Smooth muscle cell of trachea (primary cell): ENCODE results near the gene OR2M7. TPM values are rescaled to one million over a fixed set of nuclear protein-coding genes. Genes with fewer than 3 reads are reported as not detected.

Experiments
- total RNA-seq: library from RNA; depleted of rRNA; stranded (reverse); fragments of >200 nt; gene quantifications from 2 replicates; pipeline ENCODE4 v1.2.1, GENCODE V29; 2014

Gene OR2M7, protein sequence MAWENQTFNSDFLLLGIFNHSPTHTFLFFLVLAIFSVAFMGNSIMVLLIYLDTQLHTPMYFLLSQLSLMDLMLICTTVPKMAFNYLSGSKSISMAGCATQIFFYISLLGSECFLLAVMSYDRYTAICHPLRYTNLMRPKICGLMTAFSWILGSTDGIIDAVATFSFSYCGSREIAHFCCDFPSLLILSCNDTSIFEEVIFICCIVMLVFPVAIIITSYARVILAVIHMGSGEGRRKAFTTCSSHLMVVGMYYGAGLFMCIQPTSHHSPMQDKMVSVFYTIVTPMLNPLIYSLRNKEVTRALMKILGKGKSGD
- not detected in 2 replicates for total RNA-seq

GRCh38 chr1:248324468-248324867, at the start of gene OR2M7:
TSS of gene OR2M7 (minus strand) at chr1:248324568. CDS start at chr1:248324568, 0 bp downstream.

DNA sequence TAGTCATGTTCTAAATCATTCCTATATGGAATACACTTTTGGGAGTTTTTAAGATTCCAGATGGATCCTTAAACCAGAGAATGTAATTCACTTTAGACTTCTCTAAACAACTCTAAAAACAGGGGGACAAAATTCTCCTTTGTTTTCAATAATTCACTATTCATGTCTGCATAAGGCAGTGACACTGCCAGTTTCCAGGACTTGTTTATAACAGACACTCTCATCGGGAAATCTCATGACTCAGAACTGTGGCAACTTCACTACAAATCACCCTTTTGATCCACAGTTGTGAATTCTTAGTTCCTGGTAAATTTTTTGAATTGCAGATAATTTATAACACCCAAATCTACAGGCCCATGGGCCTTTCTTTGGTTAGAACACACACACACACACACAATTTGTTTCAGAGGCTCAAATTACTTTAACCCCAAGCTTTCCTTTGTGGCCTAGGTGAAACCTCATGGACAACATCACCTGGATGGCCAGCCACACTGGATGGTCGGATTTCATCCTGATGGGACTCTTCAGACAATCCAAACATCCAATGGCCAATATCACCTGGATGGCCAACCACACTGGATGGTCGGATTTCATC, 36.9 kb upstream of the OR2M7 start, which contains the start of gene OR2T4:
OR2T4 (plus strand) TSS at position 545 of the 595 bp plus-strand sequence; CDS start at position 545, 0 bp downstream.

DNA sequence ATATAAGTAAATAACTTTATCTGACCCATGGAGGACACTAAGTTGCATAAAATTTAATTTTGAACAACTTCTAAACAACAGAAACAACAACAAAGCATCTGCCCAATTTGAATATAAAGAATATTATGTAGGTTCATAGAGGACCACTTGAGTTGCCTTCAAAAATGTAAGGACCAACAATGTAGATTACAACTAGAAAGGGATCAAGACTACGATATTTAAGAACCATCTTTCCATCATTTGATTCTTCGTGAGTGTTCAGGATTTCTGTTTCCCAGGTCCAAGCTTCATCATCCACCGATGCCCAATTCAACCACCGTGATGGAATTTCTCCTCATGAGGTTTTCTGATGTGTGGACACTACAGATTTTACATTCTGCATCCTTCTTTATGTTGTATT, 24.1 kb upstream of the OR2M7 start, which contains the start of gene OR14C36:
OR14C36 (plus strand) TSS at position 301 of the 400 bp plus-strand sequence; CDS start at position 301, 0 bp downstream.

DNA sequence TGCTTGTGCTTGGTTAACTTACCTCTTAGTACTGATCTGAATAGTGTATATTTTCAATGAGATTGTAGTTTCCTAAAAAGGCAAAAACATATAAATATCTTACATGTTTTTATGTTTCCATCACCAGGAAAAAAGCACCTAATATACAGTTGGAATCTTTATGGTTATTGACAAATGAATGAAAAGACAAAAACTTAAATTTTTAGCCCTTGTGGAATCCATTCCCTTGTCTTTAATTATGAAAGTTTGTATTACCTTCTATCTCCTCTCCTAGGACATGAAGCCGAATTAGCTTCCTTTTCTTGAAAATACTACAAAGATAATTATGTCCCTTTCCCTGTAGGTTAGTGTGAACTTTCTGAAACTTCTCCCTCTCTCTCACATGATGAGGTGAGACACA, 21.0 kb downstream of the OR2M7 start, which contains the start of gene OR2T12:
OR2T12 (minus strand) TSS at position 101 of the 400 bp plus-strand sequence. CDS start 7,846 bp downstream, outside the sequence.

DNA sequence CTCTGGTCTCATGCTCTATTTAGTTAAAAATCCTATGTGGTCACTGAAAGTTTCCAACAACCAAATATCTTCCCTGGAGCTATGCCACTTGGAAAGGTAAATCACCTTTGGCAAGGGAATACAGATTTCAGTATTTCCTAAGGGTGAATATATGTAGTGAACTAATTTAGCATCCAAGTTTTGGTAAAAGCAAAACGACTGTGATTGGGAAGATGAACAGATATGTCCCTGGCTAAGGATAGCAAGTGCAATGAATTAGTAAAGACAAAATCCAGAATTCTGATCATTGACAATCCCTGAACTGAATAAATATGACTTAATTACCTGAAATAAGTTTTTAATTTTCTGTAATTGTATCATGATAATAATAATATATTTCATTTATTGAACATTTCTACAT, 46.5 kb downstream of the OR2M7 start, which contains the start of gene OR2T33:
OR2T33 (minus strand) TSS at position 101 of the 400 bp plus-strand sequence. CDS start 4,162 bp downstream, outside the sequence.

Other genes starting within 250 kb of the OR2M7 start
- gene OR2L13, start 229.4 kb downstream of the OR2M7 start, total RNA-seq = not detected in 2 replicates
- not detected in 2 replicates for gene OR2M5, start 179.4 kb downstream of the OR2M7 start, total RNA-seq
- not detected in 2 replicates for gene OR2M2, start 149.7 kb downstream of the OR2M7 start, total RNA-seq
- not detected in 2 replicates for gene OR2M3, start 127.3 kb downstream of the OR2M7 start, total RNA-seq
- gene OR2M4, start 93.2 kb downstream of the OR2M7 start, total RNA-seq = not detected in 2 replicates
- not detected in 2 replicates for gene OR2T33, start 46.6 kb downstream of the OR2M7 start, total RNA-seq
- gene OR2T12, start 21.1 kb downstream of the OR2M7 start, total RNA-seq = not detected in 2 replicates
- gene OR14C36, start 24.2 kb upstream of the OR2M7 start, total RNA-seq = not detected in 2 replicates
- gene OR2T4, start 37.1 kb upstream of the OR2M7 start, total RNA-seq = not detected in 2 replicates
- gene OR2T6, start 51.2 kb upstream of the OR2M7 start, total RNA-seq = not detected in 2 replicates
- gene OR2T1, start 78.5 kb upstream of the OR2M7 start, total RNA-seq = not detected in 2 replicates
- not detected in 2 replicates for gene OR2T2, start 121.1 kb upstream of the OR2M7 start, total RNA-seq
- not detected in 2 replicates for gene OR2T3, start 148.8 kb upstream of the OR2M7 start, total RNA-seq
- gene OR2T5, start 164.0 kb upstream of the OR2M7 start, total RNA-seq = not detected in 2 replicates
- gene OR2G6, start 183.5 kb upstream of the OR2M7 start, total RNA-seq = not detected in 2 replicates
- gene OR2T29, start 238.2 kb upstream of the OR2M7 start, total RNA-seq = not detected in 2 replicates